Ovary (tissue), 9 donors: ENCODE data around the gene LTBP4. TPM values are rescaled to one million over a fixed set of nuclear protein-coding genes. Genes with fewer than 3 reads are reported as not detected.

ENCODE experiments used
- DNase-seq, 5 donors: peaks; one replicate each; pipeline ENCODE4 v3.0.0-alpha.2; 2019 to 2020
- H3K27ac ChIP-seq, 2 donors: fragments of 200-600 bp; one replicate each; pipeline versions ENCODE4 v1.5.1 to v1.8.0; 2019 to 2022
- H3K27me3 ChIP-seq: fragments of 200-600 bp; one replicate; pipeline ENCODE4 v1.8.0; 2022
- H3K36me3 ChIP-seq: fragments of 200-600 bp; sonication (generic); one replicate; pipeline ENCODE4 v1.5.1; 2019
- H3K4me1 ChIP-seq: one replicate; pipeline ENCODE4 v1.8.1; 2013; ENCODE audit warnings: mild to moderate bottlenecking, moderate library complexity; ENCODE audit not compliant: insufficient read depth
- H3K4me3 ChIP-seq: fragments of 200-600 bp; sonication (generic); one replicate; pipeline ENCODE4 v1.5.1; 2017
- H3K9me3 ChIP-seq, 2 donors: fragments of 200-600 bp in 1 of 2; sonication (generic) in 1 of 2; one replicate each; pipeline versions ENCODE4 v1.5.1 to v1.8.1; 2013 to 2019; ENCODE audit warnings: mild to moderate bottlenecking in 1 of 2, moderate library complexity in 1 of 2
- CTCF ChIP-seq, 3 donors: fragments of 450-650 bp in 2 of 3; fragments of 200-600 bp in 1 of 3; IDR thresholded peaks; one replicate each; pipeline versions ENCODE4 v1.5.1 to v1.8.0; 2016 to 2022; ENCODE audit warnings: antibody characterized with exemption in 3 of 3, mild to moderate bottlenecking in 1 of 3
- EP300 ChIP-seq: sonication (generic); formaldehyde crosslinking; IDR thresholded peaks from one replicate; pipeline ENCODE4 v1.6.1; 2017; ENCODE audit warnings: antibody characterized with exemption
- POLR2A ChIP-seq: fragments of 450-650 bp; IDR thresholded peaks from one replicate; pipeline ENCODE4 v1.6.1; 2017; ENCODE audit warnings: antibody characterized with exemption, mild to moderate bottlenecking, moderate library complexity
- WGBS, 3 donors: extraction: QIAGEN DNeasy Blood & Tissue Kit in 1 of 3; methylation state at CpG; one replicate each; pipeline versions ENCODE4 v1.1.5 to v1.1.7; 2013 to 2017; 5-methylcytosine and 5-hydroxymethylcytosine counted together
- intact Hi-C, 4 donors: fragments of 100-400 bp; cut with DNase I; formaldehyde crosslinking; loops; one replicate each; pipeline versions ENCODE4 v1.11.0 to v1.15.1; 2022 to 2023
- polyA plus RNA-seq, 2 donors: library from polyadenylated mRNA; stranded (reverse); fragments of 200-250 nt in 1 of 2; fragments of 350-450 nt in 1 of 2; fragmentation: Illumina TruSeq in 1 of 2; extraction: RNeasy Lipid Tissue Mini Kit (QIAGEN cat#74804) in 1 of 2; gene quantifications; one replicate each; pipeline ENCODE4 v1.2.3, GENCODE V29; 2013 to 2014
- total RNA-seq, 7 donors: library from RNA; depleted of rRNA in 2 of 7; stranded (reverse); fragments of >200 nt in 2 of 7; fragmentation: NEBNext Ultra II Directional in 3 of 7; extraction: Animal tissue kit (Norgen Biotek cat#: 25700) in 3 of 7; gene quantifications; one replicate each; pipeline versions ENCODE4 v1.1.0 to v1.2.4, GENCODE V29; 2016 to 2023
- donor health status: DM: no; HTN: no; CAD: no; lungs with moderate emphysema.
- donor health status: DM: no; HTN: no; CAD: no.
- donor health status: Bipolar disorder and iron deficiency.
- donor health status: DM: yes; HTN: yes; CAD: no.
- donor health status: DM: no; HTN: no; CAD: no.
- donor health status: DM: yes; HTN: yes; CAD: no.

Gene LTBP4
- total and polyA plus RNA-seq, 9 donors, result 152 to 840 (median 524) TPM

GRCh38 chr19:40630571-40631160 is 29.5 kb downstream of the LTBP4 start:
- Histone ChIP-seq H3K27ac (no peak overlapping the region), H3K4me3 (no peak overlapping the region), H3K27me3 (no peaks in the 10 kb centered on the region), H3K9me3 (no peaks in the 10 kb centered on the region), H3K4me1 (no peaks in the 10 kb centered on the region), H3K36me3 (no peaks in the 10 kb centered on the region)
- DNase-seq, result peak in 1 of 5 donors; percentile 24
- intact Hi-C loops, result loop anchor here in 2 of 4 donors (10.0 kb wide), 1 partner anchor 326 kb away; no protein-coding TSS in a partner anchor
- no peak for TF ChIP-seq POLR2A
- TF ChIP-seq EP300, result no peak
- TF ChIP-seq CTCF (IDR thresholded peaks at IDR 0.05), result no peak
- 57 to 64% (median 60%) methylated on average over 16 of the region's 16 CpGs for WGBS, 3 donors

- no peak for DNase-seq
- no peak overlapping the region for H3K27ac ChIP-seq
- no peaks in the 10 kb centered on the region for H3K27me3 ChIP-seq
- 72 to 80% (median 75%) methylated on average over 3 of the region's 3 CpGs for WGBS, 3 donors
- no peaks in the 10 kb centered on the region for H3K36me3 ChIP-seq
- H3K9me3 ChIP-seq, result no peaks in the 10 kb centered on the region
- H3K4me1 ChIP-seq, result no peaks in the 10 kb centered on the region
- H3K4me3 ChIP-seq, result no peak overlapping the region
- intact Hi-C loops, result loop anchor here in 2 of 4 donors (10.0 kb wide), 1 partner anchor 328 kb away; no protein-coding TSS in a partner anchor
- TF ChIP-seq POLR2A (no peak), EP300 (no peak), CTCF (IDR thresholded peaks at IDR 0.05) (no peak)
These were observed 31.3 kb downstream of the LTBP4 start for GRCh38 chr19:40632311-40633036.

GRCh38 chr19:40633207-40633606 is 32.0 kb downstream of the LTBP4 start:
- WGBS, 3 donors, result 60 to 66% (median 66%) methylated on average over 5 of the region's 5 CpGs
- Histone ChIP-seq H3K27ac (no peak overlapping the region), H3K9me3 (no peaks in the 10 kb centered on the region), H3K27me3 (no peaks in the 10 kb centered on the region), H3K4me3 (no peak overlapping the region), H3K4me1 (no peaks in the 10 kb centered on the region), H3K36me3 (no peaks in the 10 kb centered on the region)
- intact Hi-C loops, result loop anchor here in 2 of 4 donors (10.0 kb wide), 1 partner anchor 328 kb away; no protein-coding TSS in a partner anchor
- TF ChIP-seq POLR2A, result no peak
- no peak for TF ChIP-seq CTCF (IDR thresholded peaks at IDR 0.05)
- no peak for TF ChIP-seq EP300
- DNase-seq, result no peak

- Histone ChIP-seq H3K4me3 (no peak overlapping the region), H3K4me1 (peaks cover 4% of the 10 kb centered on the region), H3K27me3 (no peaks in the 10 kb centered on the region), H3K36me3 (no peaks in the 10 kb centered on the region), H3K9me3 (no peaks in the 10 kb centered on the region), H3K27ac (no peak overlapping the region)
- intact Hi-C loops, result loop anchor here in 2 of 4 donors (10.0 kb wide), 1 partner anchor 334 kb away; no protein-coding TSS in a partner anchor
- DNase-seq, result no peak
- no peak for TF ChIP-seq CTCF (IDR thresholded peaks at IDR 0.05)
- TF ChIP-seq POLR2A, result no peak
- TF ChIP-seq EP300, result no peak
- 60 to 80% (median 72%) methylated on average over 1 of the region's 1 CpG for WGBS, 3 donors
These were observed 37.2 kb downstream of the LTBP4 start for GRCh38 chr19:40638327-40638726.
